GM19397 (cell line): ENCODE measurements around the gene KCNIP4.

Source experiments
- ATAC-seq: cut with Tn5 transposase; IDR thresholded peaks from one replicate; pipeline ENCODE4 v1.9.1; 2021; ENCODE audit warnings: mild to moderate bottlenecking, moderate library complexity; ENCODE audit not compliant: unreplicated experiment

Gene KCNIP4

GRCh38 chr4:21699446-21699845 is 249.1 kb downstream of the KCNIP4 start:
- no peak for ATAC-seq

GRCh38 chr4:21697583-21697982 is 251.0 kb downstream of the KCNIP4 start:
- no peak for ATAC-seq

- no peak for ATAC-seq
These were observed 253.4 kb downstream of the KCNIP4 start for GRCh38 chr4:21695141-21695540.

GRCh38 chr4:21692241-21692640 is 256.3 kb downstream of the KCNIP4 start:
- no peak for ATAC-seq

GRCh38 chr4:21688596-21689265 is 259.8 kb downstream of the KCNIP4 start:
- ATAC-seq: no peak

- no peak for ATAC-seq
These were observed 262.7 kb downstream of the KCNIP4 start for GRCh38 chr4:21685911-21686310.

- no peak for ATAC-seq
These were observed 268.2 kb downstream of the KCNIP4 start for GRCh38 chr4:21680326-21680898.

GRCh38 chr4:21678711-21679110 is 269.9 kb downstream of the KCNIP4 start:
- ATAC-seq: no peak

GRCh38 chr4:21677173-21677572 is 271.4 kb downstream of the KCNIP4 start:
- no peak for ATAC-seq

- ATAC-seq: no peak
These were observed 284.2 kb downstream of the KCNIP4 start for GRCh38 chr4:21664355-21664754.

GRCh38 chr4:21656832-21657231 is 291.7 kb downstream of the KCNIP4 start:
- no peak for ATAC-seq

GRCh38 chr4:21655031-21655430 is 293.5 kb downstream of the KCNIP4 start:
- no peak for ATAC-seq

- no peak for ATAC-seq
These were observed 295.9 kb downstream of the KCNIP4 start for GRCh38 chr4:21652508-21653231.

- ATAC-seq: no peak
These were observed 299.0 kb downstream of the KCNIP4 start for GRCh38 chr4:21649391-21650090.

GRCh38 chr4:21645776-21646175 is 302.8 kb downstream of the KCNIP4 start:
- no peak for ATAC-seq

GRCh38 chr4:21641696-21642095 is 306.9 kb downstream of the KCNIP4 start:
- ATAC-seq: no peak

GRCh38 chr4:21638171-21638725 is 310.3 kb downstream of the KCNIP4 start:
- ATAC-seq: no peak

GRCh38 chr4:21628916-21629610 is 319.5 kb downstream of the KCNIP4 start:
- no peak for ATAC-seq

- no peak for ATAC-seq
These were observed 320.4 kb downstream of the KCNIP4 start for GRCh38 chr4:21628116-21628670.

GRCh38 chr4:21625447-21625846 is 323.1 kb downstream of the KCNIP4 start:
- ATAC-seq: no peak
